Fibroblast of skin of right quadriceps (primary cell): ENCODE results near the gene RBM3.
"Not testable (repeated sequence)": the region's sequence is repeated elsewhere in the genome, so short reads cannot be mapped to it uniquely, and the experiment has no call there.

Source experiments
- DNase-seq: peaks from one replicate; pipeline ENCODE4 v3.0.0-alpha.2; 2013

Gene RBM3

GRCh38 chrX:48574270-48575266 lies at the start of gene RBM3:
TSS of gene RBM3 (plus strand) at chrX:48574484. CDS start at chrX:48575181, 697 bp downstream.
- peak; percentile 95 for DNase-seq

- DNase-seq, result not testable (repeated sequence)
These were observed 48.4 kb upstream of the RBM3 start for GRCh38 chrX:48525853-48526252.

GRCh38 chrX:48530736-48531135 lies 43.5 kb upstream of the RBM3 start:
- peak; percentile 25 for DNase-seq

- peak; percentile 54 for DNase-seq
These were observed 42.8 kb upstream of the RBM3 start for GRCh38 chrX:48531358-48531959.

- DNase-seq, result no peak
These were observed 42.1 kb upstream of the RBM3 start for GRCh38 chrX:48532161-48532560.

GRCh38 chrX:48533165-48533564 lies 41.1 kb upstream of the RBM3 start:
- no peak for DNase-seq

GRCh38 chrX:48538641-48539344 lies 35.5 kb upstream of the RBM3 start:
- DNase-seq, result no peak

GRCh38 chrX:48539345-48540027 lies 34.8 kb upstream of the RBM3 start, which contains the start of gene TBC1D25:
TSS of gene TBC1D25 (plus strand) at chrX:48539714. CDS start at chrX:48539798, 84 bp downstream.
- peak; percentile 97 for DNase-seq

- DNase-seq, result peak; percentile 21
These were observed 34.3 kb upstream of the RBM3 start for GRCh38 chrX:48540028-48540375.

- DNase-seq, result no peak
These were observed 33.8 kb upstream of the RBM3 start for GRCh38 chrX:48540480-48540879.

GRCh38 chrX:48541140-48541814 lies 33.0 kb upstream of the RBM3 start:
- no peak for DNase-seq

- no peak for DNase-seq
These were observed 25.4 kb upstream of the RBM3 start for GRCh38 chrX:48548871-48549270.

GRCh38 chrX:48555731-48556325 lies 18.5 kb upstream of the RBM3 start:
- DNase-seq, result not testable (repeated sequence)

- peak; percentile 62 for DNase-seq
These were observed 16.0 kb upstream of the RBM3 start for GRCh38 chrX:48558271-48558670.

- DNase-seq, result no peak
These were observed 14.6 kb upstream of the RBM3 start for GRCh38 chrX:48559636-48560035.

GRCh38 chrX:48560056-48560455 lies 14.2 kb upstream of the RBM3 start:
- DNase-seq, result no peak

- DNase-seq, result no peak
These were observed 13.6 kb upstream of the RBM3 start for GRCh38 chrX:48560681-48561080.

- no peak for DNase-seq
These were observed 4.3 kb upstream of the RBM3 start for GRCh38 chrX:48569958-48570357.

- peak; percentile 27 for DNase-seq
These were observed 504 bp upstream of the RBM3 start for GRCh38 chrX:48573690-48574269.

GRCh38 chrX:48575642-48576041 lies 1.4 kb downstream of the RBM3 start:
- DNase-seq, result no peak

- no peak for DNase-seq
These were observed 1.8 kb downstream of the RBM3 start for GRCh38 chrX:48576108-48576507.
